Astrocyte (in vitro differentiated cells and primary cell): ENCODE data around the gene PCYT2. TPM values are rescaled to one million over a fixed set of nuclear protein-coding genes. Genes with fewer than 3 reads are reported as not detected.

Source experiments
- DNase-seq: peaks from one replicate; pipeline ENCODE4 v3.0.0-alpha.2; 2010; ENCODE audit warnings: low read depth
- FAIRE-seq: peaks from 2 replicates; lab custom pipeline; 2011; peaks lifted over from hg19 to GRCh38; lab: Jason Lieb, UNC
- H2AFZ ChIP-seq: 2 replicates; pipeline ENCODE4 v1.6.0; 2012; ENCODE audit warnings: low read depth, low read length, inconsistent platforms
- H3K27ac ChIP-seq: 2 replicates; pipeline ENCODE4 v1.5.1; 2011; ENCODE audit warnings: low read depth, low read length, inconsistent platforms
- H3K27me3 ChIP-seq: 2 replicates; pipeline ENCODE4 v1.6.0; 2011; ENCODE audit warnings: low read length, inconsistent platforms; ENCODE audit not compliant: insufficient read depth
- H3K36me3 ChIP-seq: 2 replicates; pipeline ENCODE4 v1.5.1; 2011; ENCODE audit warnings: low read length, inconsistent platforms; ENCODE audit not compliant: insufficient read depth
- H3K4me1 ChIP-seq: 2 replicates; pipeline ENCODE4 v1.5.1; 2011; ENCODE audit warnings: low read length, inconsistent platforms; ENCODE audit not compliant: insufficient read depth
- H3K4me2 ChIP-seq: 2 replicates; pipeline ENCODE4 v1.6.0; 2012; ENCODE audit warnings: low read length, inconsistent platforms
- H3K4me3 ChIP-seq: 2 replicates; pipeline ENCODE4 v1.5.1; 2011; ENCODE audit warnings: low read depth, mild to moderate bottlenecking, low read length, inconsistent platforms; ENCODE audit not compliant: insufficient read depth
- H3K79me2 ChIP-seq: 2 replicates; pipeline ENCODE4 v1.6.0; 2012; ENCODE audit warnings: mild to moderate bottlenecking, low read length, inconsistent platforms; ENCODE audit not compliant: insufficient read depth
- H3K9ac ChIP-seq: 2 replicates; pipeline ENCODE4 v1.6.0; 2012; ENCODE audit warnings: mild to moderate bottlenecking, low read length, inconsistent platforms
- H3K9me3 ChIP-seq: 2 replicates; pipeline ENCODE4 v1.5.1; 2012; ENCODE audit warnings: low read depth, mild to moderate bottlenecking, low read length, inconsistent platforms; ENCODE audit not compliant: insufficient read depth
- H4K20me1 ChIP-seq: 2 replicates; pipeline ENCODE4 v1.6.0; 2012; ENCODE audit warnings: low read length, inconsistent platforms; ENCODE audit not compliant: insufficient read depth
- H3K27ac Mint-ChIP-seq: one replicate; pipeline ENCODE4 v1.8.0; 2021; ENCODE audit warnings: mild to moderate bottlenecking, mixed read lengths; ENCODE audit not compliant: unreplicated experiment
- H3K27me3 Mint-ChIP-seq: one replicate; pipeline ENCODE4 v1.8.0; 2021; ENCODE audit warnings: low read depth, mixed read lengths; ENCODE audit not compliant: unreplicated experiment
- H3K36me3 Mint-ChIP-seq: one replicate; pipeline ENCODE4 v1.8.0; 2021; ENCODE audit warnings: low read depth, mixed read lengths; ENCODE audit not compliant: unreplicated experiment
- H3K4me1 Mint-ChIP-seq: one replicate; pipeline ENCODE4 v1.8.0; 2021; ENCODE audit warnings: low read depth, mixed read lengths; ENCODE audit not compliant: unreplicated experiment
- H3K4me3 Mint-ChIP-seq: one replicate; pipeline ENCODE4 v1.8.0; 2021; ENCODE audit warnings: mild to moderate bottlenecking, moderate library complexity, mixed read lengths; ENCODE audit not compliant: unreplicated experiment
- H3K9me3 Mint-ChIP-seq: one replicate; pipeline ENCODE4 v1.8.0; 2021; ENCODE audit warnings: mild to moderate bottlenecking, mixed read lengths; ENCODE audit not compliant: unreplicated experiment
- CTCF ChIP-seq: IDR thresholded peaks from 2 replicates; pipeline ENCODE4 v1.5.1; 2011; ENCODE audit warnings: low read depth, mild to moderate bottlenecking, inconsistent platforms, low read length, moderate library complexity; ENCODE audit not compliant: insufficient read depth
- EZH2 ChIP-seq: IDR thresholded peaks from 2 replicates; pipeline ENCODE4 v1.6.1; 2012; ENCODE audit warnings: mild to moderate bottlenecking, low read length, inconsistent platforms; ENCODE audit not compliant: insufficient read depth
- total RNA-seq: library from RNA; stranded (reverse); gene quantifications from 2 replicates; pipeline ENCODE4 v1.2.1, GENCODE V29; 2021

The PCYT2 gene
- total RNA-seq, 1 donor from 2014 or later: 31.6 TPM

GRCh38 chr17:81909231-81909630, 2.0 kb downstream of the PCYT2 start:
- FAIRE-seq: no peak

GRCh38 chr17:81908793-81909192, 2.4 kb downstream of the PCYT2 start:
- Mint-ChIP-seq H3K27ac (no peak overlapping the region), H3K9me3 (peaks cover 1% of the 10 kb centered on the region), H3K4me1 (peaks cover 2% of the 10 kb centered on the region), H3K27me3 (no peaks in the 10 kb centered on the region), H3K36me3 (peaks cover 6% of the 10 kb centered on the region), H3K4me3 (no peak overlapping the region)
- Histone ChIP-seq H4K20me1 (peaks cover 42% of the 10 kb centered on the region), H3K27me3 (no peaks in the 10 kb centered on the region), H3K36me3 (no peaks in the 10 kb centered on the region), H3K4me2 (no peak overlapping the region), H3K27ac (no peak overlapping the region), H3K9ac (no peak overlapping the region), H3K4me1 (peaks cover 10% of the 10 kb centered on the region), H3K9me3 (no peaks in the 10 kb centered on the region), H3K4me3 (no peak overlapping the region), H2AFZ (no peak overlapping the region), H3K79me2 (peaks cover 4% of the 10 kb centered on the region)
- no peak for FAIRE-seq
- DNase-seq: no peak
- TF ChIP-seq CTCF: no peak
- no peak for TF ChIP-seq EZH2

More at GRCh38 chr17:81909231-81909630, 2.0 kb downstream of the PCYT2 start:
- peaks cover 1% of the 10 kb centered on the region for H3K9me3 Mint-ChIP-seq
- Histone ChIP-seq H2AFZ (no peak overlapping the region), H3K36me3 (peaks cover under 1% of the 10 kb centered on the region), H3K9me3 (no peaks in the 10 kb centered on the region), H3K4me3 (no peak overlapping the region), H3K4me2 (no peak overlapping the region), H3K4me1 (peaks cover 10% of the 10 kb centered on the region), H3K9ac (no peak overlapping the region), H3K27me3 (no peaks in the 10 kb centered on the region), H3K27ac (no peak overlapping the region), H3K79me2 (peaks cover 4% of the 10 kb centered on the region), H4K20me1 (peaks cover 46% of the 10 kb centered on the region)
- no peak for DNase-seq
- H3K36me3 Mint-ChIP-seq: peaks cover 7% of the 10 kb centered on the region
- peaks cover 2% of the 10 kb centered on the region for H3K4me1 Mint-ChIP-seq
- TF ChIP-seq CTCF (no peak), EZH2 (no peak)
- peak overlapping the region; percentile 40 for H3K4me3 Mint-ChIP-seq
- no peaks in the 10 kb centered on the region for H3K27me3 Mint-ChIP-seq
- H3K27ac Mint-ChIP-seq: no peak overlapping the region

- FAIRE-seq (no peak), DNase-seq (no peak)
These were observed 3.7 kb downstream of the PCYT2 start for GRCh38 chr17:81907219-81908145.

More at GRCh38 chr17:81907219-81908145, 3.7 kb downstream of the PCYT2 start:
- H3K27ac ChIP-seq: no peak overlapping the region
- H4K20me1 ChIP-seq: peaks cover 36% of the 10 kb centered on the region
- H3K4me1 ChIP-seq: peaks cover 10% of the 10 kb centered on the region
- Mint-ChIP-seq H3K4me3 (no peak overlapping the region), H3K36me3 (no peaks in the 10 kb centered on the region), H3K4me1 (peaks cover 2% of the 10 kb centered on the region), H3K27ac (no peak overlapping the region), H3K27me3 (no peaks in the 10 kb centered on the region), H3K9me3 (no peaks in the 10 kb centered on the region)
- H3K36me3 ChIP-seq: no peaks in the 10 kb centered on the region
- no peak for TF ChIP-seq CTCF
- no peak for TF ChIP-seq EZH2
- no peak overlapping the region for H3K9ac ChIP-seq
- peaks cover 4% of the 10 kb centered on the region for H3K79me2 ChIP-seq
- H3K4me3 ChIP-seq: no peak overlapping the region
- H3K27me3 ChIP-seq: no peaks in the 10 kb centered on the region
- H3K4me2 ChIP-seq: no peak overlapping the region
- H3K9me3 ChIP-seq: no peaks in the 10 kb centered on the region
- no peak overlapping the region for H2AFZ ChIP-seq
